H1 (cell line): ENCODE results near the gene ABHD2. TPM values are rescaled to one million over a fixed set of nuclear protein-coding genes. Genes with fewer than 3 reads are reported as not detected.

Source experiments
- CTCF ChIA-PET: fragments of 300-600 bp; sonication (Branson Sonifier 250); formaldehyde crosslinking; loops from one replicate; lab custom pipeline; 2021; ENCODE audit not compliant: partially characterized antibody; lab: Charles Lee
- POLR2A ChIA-PET: fragments of 300-600 bp; sonication (Branson Sonifier 250); formaldehyde crosslinking; loops from one replicate; lab custom pipeline; 2021; ENCODE audit warnings: inconsistent platforms; ENCODE audit not compliant: partially characterized antibody; lab: Charles Lee
- DNase-seq, 2 experiments: peaks; one replicate each; pipeline versions ENCODE4 v3.0.0 to v3.0.0-alpha.2; 2010 to 2022; ENCODE audit warnings: low spot score in 2 of 2, low read depth in 1 of 2, mixed read lengths in 1 of 2
- FAIRE-seq: peaks from 2 replicates; lab custom pipeline; 2011; peaks lifted over from hg19 to GRCh38; lab: Jason Lieb, UNC
- H2AFZ ChIP-seq: 2 replicates; pipeline ENCODE4 v1.8.1; 2012; ENCODE audit warnings: low read length, inconsistent platforms
- H2AK5ac ChIP-seq: 2 replicates; pipeline ENCODE4 v1.6.1; 2013; ENCODE audit warnings: low read depth, low read length
- H2BK120ac ChIP-seq: replicated peaks from 2 replicates; pipeline ENCODE3; 2013; ENCODE audit warnings: low read depth, low read length, inconsistent platforms
- H2BK12ac ChIP-seq: 2 replicates; pipeline ENCODE4 v1.6.1; 2013; ENCODE audit warnings: low read depth, low read length
- H2BK15ac ChIP-seq: 2 replicates; pipeline ENCODE4 v1.6.1; 2013; ENCODE audit warnings: low read length
- H2BK20ac ChIP-seq: 2 replicates; pipeline ENCODE4 v1.6.1; 2013; ENCODE audit warnings: low read length
- H2BK5ac ChIP-seq: 2 replicates; pipeline ENCODE4 v1.6.1; 2013; ENCODE audit warnings: low read depth, low read length
- H3K14ac ChIP-seq: 2 replicates; pipeline ENCODE4 v1.6.1; 2013; ENCODE audit warnings: inconsistent platforms; ENCODE audit not compliant: insufficient read length
- H3K18ac ChIP-seq: 2 replicates; pipeline ENCODE4 v1.6.1; 2013; ENCODE audit warnings: low read length; ENCODE audit errors: extremely low read depth
- H3K23ac ChIP-seq: 2 replicates; pipeline ENCODE4 v1.6.1; 2013; ENCODE audit warnings: inconsistent platforms; ENCODE audit not compliant: insufficient read length
- H3K23me2 ChIP-seq: 2 replicates; pipeline ENCODE4 v1.6.1; 2013; ENCODE audit warnings: low read depth, low read length
- H3K27ac ChIP-seq: 2 replicates; pipeline ENCODE4 v1.6.1; 2011; ENCODE audit warnings: low read depth, low read length, inconsistent platforms
- H3K27me3 ChIP-seq, 4 experiments: replicated peaks in 1 of 4; 1 replicate in 1 of 4; 2 replicates in 3 of 4; pipeline versions ENCODE4 v1.6.1 to v1.8.1; 2011 to 2013; ENCODE audit warnings: low read length in 3 of 4, mild to moderate bottlenecking in 3 of 4, inconsistent platforms in 2 of 4, mixed read lengths in 2 of 4, moderate library complexity in 1 of 4; ENCODE audit not compliant: control insufficient read depth in 3 of 4, insufficient read depth in 3 of 4; ENCODE audit errors: extremely low read depth in 1 of 4
- H3K36me3 ChIP-seq, 4 experiments: 2 replicates each; pipeline versions ENCODE4 v1.6.1 to v1.8.1; 2011 to 2013; ENCODE audit warnings: mild to moderate bottlenecking in 4 of 4, low read length in 3 of 4, moderate library complexity in 2 of 4, control low read depth in 1 of 4, inconsistent platforms in 1 of 4; ENCODE audit not compliant: insufficient read depth in 4 of 4, control insufficient read depth in 2 of 4
- H3K4ac ChIP-seq: replicated peaks from 2 replicates; pipeline ENCODE3; 2013; ENCODE audit warnings: low read length, low read depth, mixed read lengths, inconsistent platforms; ENCODE audit not compliant: insufficient read length
- H3K4me1 ChIP-seq, 4 experiments: replicated peaks in 1 of 4; 1 replicate in 1 of 4; 2 replicates in 3 of 4; pipeline versions ENCODE4 v1.6.1 to v1.8.1; 2011 to 2013; ENCODE audit warnings: low read length in 3 of 4, inconsistent platforms in 2 of 4, mixed read lengths in 1 of 4; ENCODE audit not compliant: insufficient read depth in 4 of 4, control insufficient read depth in 3 of 4
- H3K4me2 ChIP-seq, 2 experiments: 2 replicates each; pipeline versions ENCODE4 v1.6.1 to v1.8.1; 2011 to 2013; ENCODE audit warnings: low read depth in 2 of 2, low read length in 2 of 2, control low read depth in 1 of 2, inconsistent platforms in 1 of 2, mild to moderate bottlenecking in 1 of 2; ENCODE audit not compliant: insufficient read depth in 1 of 2
- H3K4me3 ChIP-seq, 4 experiments: fragments of 200-600, 300-600 bp in 1 of 4; sonication (generic), shearing (Covaris generic), sonication (Bioruptor Twin) in 1 of 4; 2 replicates each; pipeline versions ENCODE4 v1.5.1 to v1.8.1; 2011 to 2016; ENCODE audit warnings: low read length in 4 of 4, low read depth in 3 of 4, control low read depth in 2 of 4, inconsistent platforms in 2 of 4, mild to moderate bottlenecking in 2 of 4, mixed read lengths in 1 of 4, moderate library complexity in 1 of 4; ENCODE audit not compliant: insufficient read depth in 2 of 4; ENCODE audit errors: extremely low read depth in 1 of 4
- H3K56ac ChIP-seq: replicated peaks from 2 replicates; pipeline ENCODE3; 2013; ENCODE audit warnings: low read depth, mild to moderate bottlenecking, mixed read lengths, low read length, inconsistent platforms; ENCODE audit not compliant: insufficient read length
- H3K79me1 ChIP-seq: 2 replicates; pipeline ENCODE4 v1.6.1; 2013; ENCODE audit warnings: low read depth, low read length, control low read depth
- H3K79me2 ChIP-seq, 2 experiments: 2 replicates each; pipeline versions ENCODE4 v1.6.1 to v1.8.1; 2012 to 2013; ENCODE audit warnings: low read length in 2 of 2, mild to moderate bottlenecking in 2 of 2, inconsistent platforms in 1 of 2; ENCODE audit not compliant: insufficient read depth in 2 of 2, control insufficient read depth in 1 of 2
- H3K9ac ChIP-seq, 4 experiments: replicated peaks in 1 of 4; 1 replicate in 1 of 4; 2 replicates in 3 of 4; pipeline versions ENCODE4 v1.6.1 to v1.8.1; 2011 to 2013; ENCODE audit warnings: low read depth in 3 of 4, low read length in 3 of 4, control low read depth in 2 of 4, mild to moderate bottlenecking in 2 of 4, moderate library complexity in 2 of 4, inconsistent platforms in 1 of 4; ENCODE audit errors: extremely low read depth in 1 of 4
- H3K9me3 ChIP-seq, 2 experiments: 2 replicates each; pipeline versions ENCODE4 v1.6.1 to v1.8.1; 2012 to 2013; ENCODE audit warnings: mild to moderate bottlenecking in 2 of 2, moderate library complexity in 2 of 2, control low read depth in 1 of 2, inconsistent platforms in 1 of 2, low read depth in 1 of 2, low read length in 1 of 2, mixed read lengths in 1 of 2; ENCODE audit not compliant: insufficient read depth in 2 of 2
- H4K20me1 ChIP-seq, 2 experiments: replicated peaks in 1 of 2; 2 replicates each; pipeline versions ENCODE3 to v1.8.1; 2011 to 2013; ENCODE audit warnings: inconsistent platforms in 2 of 2, low read length in 2 of 2, mild to moderate bottlenecking in 1 of 2; ENCODE audit not compliant: insufficient read depth in 2 of 2, control insufficient read depth in 1 of 2
- H4K5ac ChIP-seq: 2 replicates; pipeline ENCODE4 v1.6.1; 2013; ENCODE audit warnings: low read length, low read depth, mixed read lengths, inconsistent platforms; ENCODE audit not compliant: insufficient read length
- H4K8ac ChIP-seq: 2 replicates; pipeline ENCODE4 v1.8.0; 2013; ENCODE audit warnings: mild to moderate bottlenecking, moderate library complexity, low read length, inconsistent platforms; ENCODE audit not compliant: insufficient read depth; ENCODE audit errors: extremely low read depth
- H4K91ac ChIP-seq: replicated peaks from 2 replicates; pipeline ENCODE3; 2013; ENCODE audit warnings: low read length, mixed read lengths, inconsistent platforms; ENCODE audit not compliant: insufficient read length
- FOSL1 ChIP-seq: IDR thresholded peaks from 2 replicates; pipeline ENCODE4 v1.6.1; 2011; ENCODE audit warnings: mild to moderate bottlenecking, low read depth, low read length, moderate library complexity; ENCODE audit not compliant: insufficient read depth
- POLR2AphosphoS5 ChIP-seq: IDR thresholded peaks from 2 replicates; pipeline ENCODE4 v1.6.1; 2011; ENCODE audit warnings: low read depth, low read length
- USF2 ChIP-seq: IDR thresholded peaks from 2 replicates; pipeline ENCODE4 v1.6.1; 2011; ENCODE audit warnings: low read length, improper control_type of control experiment
- WGBS, 2 experiments: shearing (Covaris generic) in 1 of 2; methylation state at CpG; one replicate each; pipeline versions ENCODE4 v1.1.6 to v1.1.7; 2013 to 2015; ENCODE audit warnings: low lambda C conversion rate in 2 of 2, mixed read lengths in 2 of 2, inconsistent platforms in 1 of 2, low coverage in 1 of 2, missing lambda C conversion rate in 1 of 2; ENCODE audit not compliant: insufficient replicate concordance in 2 of 2, insufficient coverage in 1 of 2, insufficient read length in 1 of 2; ENCODE audit errors: extremely low coverage in 1 of 2, missing lambda C conversion rate in 1 of 2; 5-methylcytosine and 5-hydroxymethylcytosine counted together
- polyA plus RNA-seq, 7 experiments: library from polyadenylated mRNA; depleted of rRNA in 3 of 7; stranded (reverse) in 5 of 7; unstranded in 2 of 7; fragments of >200 nt in 5 of 7; fragments of 200-250 nt in 2 of 7; gene quantifications; 1 replicate in 5 of 7; 2 replicates in 1 of 7; 4 replicates in 1 of 7; pipeline versions ENCODE4 v1.2.1 to v1.2.3, GENCODE V29; 2011 to 2013; ENCODE audit warnings: missing spikeins in 2 of 7, mixed read lengths in 2 of 7
- total RNA-seq: library from RNA; stranded (reverse); fragmentation: NEBNext Ultra II Directional; extraction: Animal tissue kit (Norgen Biotek cat#: 25700); gene quantifications from 2 replicates; pipeline ENCODE4 v1.2.1, GENCODE V29; 2021

The ABHD2 gene
- total and polyA plus RNA-seq, 2 of the 8 experiments (the other 6 are each of a cell fraction or from before 2014, with no cell fraction given) = 9.1 to 23.7 TPM

GRCh38 chr15:89054873-89055272 is 33.4 kb upstream of the ABHD2 start:
- Histone ChIP-seq H3K27ac (no peak overlapping the region), H3K4me1 (peaks cover 0 to 2% (median 0%) of the 10 kb centered on the region in 4 experiments; a peak in 5 of 7 replicates), H3K79me2 (no peaks in the 10 kb centered on the region), H2BK12ac (no peak overlapping the region), H3K27me3 (0 out of 7 replicates have a peak, but pooled peaks cover 0 to 3% (median 0%) of the 10 kb centered on the region in 4 experiments), H3K14ac (no peak overlapping the region), H3K23me2 (no peaks in the 10 kb centered on the region), H4K8ac (no peak overlapping the region; the same call in 1 of the 2 replicates), H3K23ac (no peak overlapping the region), H3K9me3 (0 out of 4 replicates have a peak, but pooled peaks cover 0 to 4% of the 10 kb centered on the region in 2 experiments), H3K4me3 (no peak overlapping the region), H4K91ac (no peak overlapping the region), H2BK5ac (no peak overlapping the region), H2BK120ac (no peak overlapping the region), H3K36me3 (no peaks in the 10 kb centered on the region), H2AK5ac (no peak overlapping the region), H3K18ac (no peak overlapping the region), H3K9ac (no peak overlapping the region), H2AFZ (no peak overlapping the region), H3K4me2 (no peak overlapping the region), H4K5ac (no peak overlapping the region), H2BK20ac (no peak overlapping the region), H2BK15ac (no peak overlapping the region), H3K56ac (no peak overlapping the region), H3K4ac (no peak overlapping the region), H3K79me1 (no peaks in the 10 kb centered on the region), H4K20me1 (no peaks in the 10 kb centered on the region)
- 93% methylated on average over 6 of the region's 6 CpGs; no CpG with 5 or more reads in 1 of the 2 experiments for WGBS, 2 experiments
- FAIRE-seq = no peak
- no peak for TF ChIP-seq FOSL1
- no peak for TF ChIP-seq USF2
- TF ChIP-seq POLR2AphosphoS5 = no peak
- DNase-seq = no peak
- CTCF ChIA-PET = interaction anchor here (1.6 to 12.7 kb wide), 3 partner anchors 13 to 120 kb away, joined by 3 to 297 read pairs (median 198); no protein-coding TSS in a partner anchor
- POLR2A ChIA-PET = no interaction called here
